GM12864 (cell line): ENCODE measurements around the gene NHS.

ENCODE experiments used
- DNase-seq: peaks from one replicate; pipeline ENCODE4 v3.0.0-alpha.2; 2011; ENCODE audit warnings: low read depth
- H3K4me3 ChIP-seq: 2 replicates; pipeline ENCODE4 v1.5.1; 2011; ENCODE audit warnings: mild to moderate bottlenecking, low read depth, low read length, control low read depth
- CTCF ChIP-seq: IDR thresholded peaks from 2 replicates; pipeline ENCODE4 v1.5.1; 2011; ENCODE audit warnings: low read depth, mild to moderate bottlenecking, moderate library complexity, low read length, control low read depth, inconsistent platforms; ENCODE audit errors: missing control alignments

The NHS gene

DNA sequence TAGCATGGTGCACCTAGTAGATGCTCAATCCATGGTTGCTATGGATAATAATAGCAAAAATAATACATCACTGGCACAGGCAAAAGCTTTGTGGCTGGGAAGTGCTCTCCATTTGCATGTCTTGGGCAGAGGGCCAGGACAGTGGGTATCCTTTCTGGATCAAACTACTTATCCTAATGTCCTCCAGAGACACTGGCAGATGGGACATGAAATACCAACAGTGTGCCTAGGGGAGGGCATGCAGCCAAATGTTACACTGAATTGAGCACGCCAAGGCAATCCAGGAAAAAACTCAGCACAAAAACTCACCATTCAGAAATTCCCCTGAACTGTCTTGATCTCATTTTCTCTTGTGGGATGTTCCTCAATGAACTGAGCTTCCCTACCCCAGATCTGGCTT lies 263.7 kb downstream of the NHS start:
- no peak for TF ChIP-seq CTCF
- DNase-seq = no peak
- H3K4me3 ChIP-seq = no peak overlapping the region

GRCh38 chrX:17642891-17643290 lies 267.9 kb downstream of the NHS start:
- DNase-seq = no peak
- TF ChIP-seq CTCF = no peak
- no peak overlapping the region for H3K4me3 ChIP-seq

DNA sequence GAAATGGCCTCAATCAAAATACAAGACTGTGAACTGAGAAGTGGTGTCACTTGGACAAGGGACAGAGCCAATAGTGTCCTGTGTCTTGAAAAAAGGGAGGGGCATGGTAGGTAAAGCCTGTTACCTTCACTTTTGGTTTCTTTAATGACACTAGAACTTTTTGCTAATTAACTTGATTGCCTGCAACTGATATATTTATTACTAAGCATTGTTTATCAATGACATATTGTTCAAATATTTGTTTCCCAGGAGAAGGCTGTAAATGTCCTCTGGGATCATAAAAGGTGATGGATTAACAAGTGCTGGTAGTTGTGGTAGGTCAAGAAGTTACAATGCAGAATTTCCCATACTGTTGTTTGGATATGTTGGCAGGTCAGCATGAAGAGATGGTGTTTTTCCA lies 268.5 kb downstream of the NHS start:
- no peak for DNase-seq
- no peak for TF ChIP-seq CTCF

GRCh38 chrX:17644001-17644400 lies 269.0 kb downstream of the NHS start:
- no peak overlapping the region for H3K4me3 ChIP-seq
- no peak for DNase-seq
- TF ChIP-seq CTCF = no peak

More for the DNA sequence above, 268.5 kb downstream of the NHS start:
- no peak overlapping the region for H3K4me3 ChIP-seq

DNA sequence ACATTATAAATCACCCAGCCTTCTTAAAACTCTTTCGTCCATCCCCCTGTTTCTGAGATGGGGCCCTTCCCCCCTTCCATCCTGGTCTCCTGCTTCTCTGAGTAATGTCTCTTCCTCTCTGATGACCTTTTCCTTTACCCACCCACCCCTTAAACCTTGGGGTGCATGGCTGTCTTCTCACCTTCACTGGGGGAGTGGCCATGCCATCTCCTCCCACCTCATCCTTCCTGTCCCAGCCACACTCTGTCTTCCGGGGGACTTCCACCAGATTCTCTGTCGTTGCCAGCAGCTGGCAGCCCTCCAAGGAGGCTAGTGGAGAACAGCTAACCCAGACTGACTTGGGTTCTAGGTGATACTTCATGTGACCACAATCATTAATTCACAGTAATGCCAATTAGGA lies 279.1 kb downstream of the NHS start:
- TF ChIP-seq CTCF = no peak
- no peak for DNase-seq
- H3K4me3 ChIP-seq = no peak overlapping the region

GRCh38 chrX:17655211-17656034 lies 280.4 kb downstream of the NHS start:
- DNase-seq = no peak
- no peak for TF ChIP-seq CTCF
- no peak overlapping the region for H3K4me3 ChIP-seq

DNA sequence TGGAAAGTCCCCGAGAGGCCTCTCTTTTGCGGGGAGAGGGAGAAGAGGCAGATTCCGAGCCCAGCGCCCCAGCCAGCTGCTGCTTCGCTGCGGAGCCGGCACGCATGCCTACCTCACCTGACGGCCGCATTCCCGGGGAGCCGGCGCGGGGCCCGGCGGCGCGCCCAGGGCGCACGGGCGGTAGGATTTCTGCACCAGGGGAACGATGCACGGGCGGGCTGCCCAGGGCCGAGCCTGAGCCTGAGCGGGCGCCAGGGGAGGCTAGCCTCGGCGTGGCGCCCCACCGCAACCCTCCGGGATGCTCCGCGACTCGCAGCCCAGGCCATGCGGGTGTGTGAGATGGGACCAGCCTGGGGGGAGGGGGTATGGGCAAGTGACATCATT lies 281.0 kb downstream of the NHS start:
- no peak for DNase-seq
- H3K4me3 ChIP-seq = no peak overlapping the region
- no peak for TF ChIP-seq CTCF
